ENCODE measurements around the gene TMEM269.

DNA sequence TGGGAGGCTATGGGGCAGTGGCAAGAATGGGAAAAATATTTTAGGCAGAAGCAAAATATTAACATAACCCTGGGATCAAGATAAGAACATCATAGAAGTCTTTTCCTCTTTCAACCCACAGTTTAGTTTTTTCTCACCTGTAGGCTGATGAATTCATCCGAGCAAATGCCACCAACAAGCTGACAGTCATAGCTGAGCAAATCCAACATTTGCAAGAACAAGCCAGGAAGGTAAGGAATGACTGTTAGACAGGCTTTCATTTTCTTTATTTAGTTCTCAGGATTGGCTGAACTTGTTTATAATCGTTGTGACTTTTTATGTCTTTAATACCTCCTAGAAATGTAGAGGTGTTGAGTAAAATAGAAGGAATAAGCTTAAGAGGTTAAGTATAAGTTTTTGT lies 11.4 kb upstream of the TMEM269 start:
- TF ChIP-seq, protein P1, sequence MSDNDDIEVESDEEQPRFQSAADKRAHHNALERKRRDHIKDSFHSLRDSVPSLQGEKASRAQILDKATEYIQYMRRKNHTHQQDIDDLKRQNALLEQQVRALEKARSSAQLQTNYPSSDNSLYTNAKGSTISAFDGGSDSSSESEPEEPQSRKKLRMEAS (IDR thresholded peaks at IDR 0.05; ENCODE audit: low read depth, low read length): no peak
- TF ChIP-seq, protein P2, sequence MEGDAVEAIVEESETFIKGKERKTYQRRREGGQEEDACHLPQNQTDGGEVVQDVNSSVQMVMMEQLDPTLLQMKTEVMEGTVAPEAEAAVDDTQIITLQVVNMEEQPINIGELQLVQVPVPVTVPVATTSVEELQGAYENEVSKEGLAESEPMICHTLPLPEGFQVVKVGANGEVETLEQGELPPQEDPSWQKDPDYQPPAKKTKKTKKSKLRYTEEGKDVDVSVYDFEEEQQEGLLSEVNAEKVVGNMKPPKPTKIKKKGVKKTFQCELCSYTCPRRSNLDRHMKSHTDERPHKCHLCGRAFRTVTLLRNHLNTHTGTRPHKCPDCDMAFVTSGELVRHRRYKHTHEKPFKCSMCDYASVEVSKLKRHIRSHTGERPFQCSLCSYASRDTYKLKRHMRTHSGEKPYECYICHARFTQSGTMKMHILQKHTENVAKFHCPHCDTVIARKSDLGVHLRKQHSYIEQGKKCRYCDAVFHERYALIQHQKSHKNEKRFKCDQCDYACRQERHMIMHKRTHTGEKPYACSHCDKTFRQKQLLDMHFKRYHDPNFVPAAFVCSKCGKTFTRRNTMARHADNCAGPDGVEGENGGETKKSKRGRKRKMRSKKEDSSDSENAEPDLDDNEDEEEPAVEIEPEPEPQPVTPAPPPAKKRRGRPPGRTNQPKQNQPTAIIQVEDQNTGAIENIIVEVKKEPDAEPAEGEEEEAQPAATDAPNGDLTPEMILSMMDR (IDR thresholded peaks at IDR 0.05; ENCODE audit: low read depth, low read length): no peak
- TF ChIP-seq POLR2A (IDR thresholded peaks at IDR 0.05; ENCODE audit: extremely low read depth, insufficient read length): no peak
- no peak for TF ChIP-seq MYC (IDR thresholded peaks at IDR 0.05; ENCODE audit: low read depth, low read length)

All from NB4 (cell line).